GM18870 (cell line): ENCODE measurements around the gene GLTPD2.
A peak's percentile ranks its signal among the peaks of the same experiment; 100 is the strongest.

ENCODE experiments used
- ATAC-seq: cut with Tn5 transposase; IDR thresholded peaks from one replicate; pipeline ENCODE4 v1.9.1; 2021; ENCODE audit warnings: moderate library complexity; ENCODE audit not compliant: unreplicated experiment

The GLTPD2 gene

GRCh38 chr17:4807605-4808377, 19.0 kb downstream of the GLTPD2 start:
- no peak for ATAC-seq

- ATAC-seq = no peak
These were observed 19.6 kb downstream of the GLTPD2 start for GRCh38 chr17:4808378-4808767.

- ATAC-seq = no peak
These were observed 22.0 kb downstream of the GLTPD2 start for GRCh38 chr17:4810696-4811290.

GRCh38 chr17:4811471-4811870, 22.7 kb downstream of the GLTPD2 start:
- no peak for ATAC-seq

GRCh38 chr17:4812690-4813089, 23.9 kb downstream of the GLTPD2 start:
- ATAC-seq = no peak

- ATAC-seq = no peak
These were observed 26.4 kb downstream of the GLTPD2 start for GRCh38 chr17:4815043-4815675.

GRCh38 chr17:4816826-4817225, 28.1 kb downstream of the GLTPD2 start:
- no peak for ATAC-seq

GRCh38 chr17:4818276-4818675, 29.5 kb downstream of the GLTPD2 start:
- no peak for ATAC-seq

GRCh38 chr17:4822835-4823234, 34.1 kb downstream of the GLTPD2 start:
- ATAC-seq = no peak

GRCh38 chr17:4823373-4824089, 34.8 kb downstream of the GLTPD2 start:
- ATAC-seq = no peak

- ATAC-seq = no peak
These were observed 38.6 kb downstream of the GLTPD2 start for GRCh38 chr17:4827399-4827798.

- ATAC-seq = peak; percentile 10
These were observed 44.0 kb downstream of the GLTPD2 start for GRCh38 chr17:4832829-4833177.

- ATAC-seq = peak; percentile 54
These were observed 44.6 kb downstream of the GLTPD2 start, which contains the start of gene MINK1 for GRCh38 chr17:4833178-4833940. MINK1 (plus strand) TSS chr17:4833340; CDS start chr17:4833584, 244 bp downstream.

GRCh38 chr17:4833941-4834680, 45.3 kb downstream of the GLTPD2 start:
- ATAC-seq = no peak

GRCh38 chr17:4834681-4835020, 45.9 kb downstream of the GLTPD2 start:
- ATAC-seq = no peak

GRCh38 chr17:4836221-4836620, 47.5 kb downstream of the GLTPD2 start:
- no peak for ATAC-seq

GRCh38 chr17:4837471-4838308, 48.9 kb downstream of the GLTPD2 start:
- no peak for ATAC-seq

GRCh38 chr17:4838309-4838785, 49.6 kb downstream of the GLTPD2 start:
- ATAC-seq = no peak

- ATAC-seq = no peak
These were observed 50.5 kb downstream of the GLTPD2 start for GRCh38 chr17:4839221-4839620.
